ENCODE results near the gene CD99L2.

GRCh38 chrX:150863191-150863590 is 35.3 kb downstream of the CD99L2 start:
- TF ChIP-seq CTCF (IDR thresholded peaks at IDR 0.05) (no peak), POLR2A (IDR thresholded peaks at IDR 0.05) (no peak)
